ENCODE measurements around the gene HOXA13.

HOXA13 gene

GRCh38 chr7:27181795-27182275, 18.1 kb downstream of the HOXA13 start:
- no peak for DNase-seq (ENCODE audit: low read depth)

GRCh38 chr7:27180431-27181420, 19.2 kb downstream of the HOXA13 start:
- DNase-seq (ENCODE audit: low read depth) = no peak

- peak; percentile 48 for DNase-seq (ENCODE audit: low read depth)
Observed at GRCh38 chr7:27179503-27180430, 20.1 kb downstream of the HOXA13 start.

GRCh38 chr7:27179030-27179429, 20.9 kb downstream of the HOXA13 start:
- no peak for DNase-seq (ENCODE audit: low read depth)

GRCh38 chr7:27178366-27178765, 21.5 kb downstream of the HOXA13 start:
- DNase-seq (ENCODE audit: low read depth) = no peak

- no peak for DNase-seq (ENCODE audit: low read depth)
Observed at GRCh38 chr7:27177795-27178320, 22.0 kb downstream of the HOXA13 start.

GRCh38 chr7:27176962-27177794, 22.7 kb downstream of the HOXA13 start:
- no peak for DNase-seq (ENCODE audit: low read depth)

GRCh38 chr7:27176524-27176845, 23.4 kb downstream of the HOXA13 start:
- no peak for DNase-seq (ENCODE audit: low read depth)

- no peak for DNase-seq (ENCODE audit: low read depth)
Observed at GRCh38 chr7:27175626-27176523, 24.0 kb downstream of the HOXA13 start.

- no peak for DNase-seq (ENCODE audit: low read depth)
Observed at GRCh38 chr7:27174874-27175625, 24.8 kb downstream of the HOXA13 start.

- DNase-seq (ENCODE audit: low read depth) = no peak
Observed at GRCh38 chr7:27173956-27174873, 25.7 kb downstream of the HOXA13 start, which contains the start of gene HOXA10. HOXA10 (minus strand) TSS chr7:27174320; CDS start chr7:27174306, 14 bp downstream.

- no peak for DNase-seq (ENCODE audit: low read depth)
Observed at GRCh38 chr7:27173511-27173955, 26.4 kb downstream of the HOXA13 start.

- no peak for DNase-seq (ENCODE audit: low read depth)
Observed at GRCh38 chr7:27172823-27173510, 26.9 kb downstream of the HOXA13 start.

- DNase-seq (ENCODE audit: low read depth) = no peak
Observed at GRCh38 chr7:27172315-27172774, 27.5 kb downstream of the HOXA13 start.

GRCh38 chr7:27171637-27172314, 28.1 kb downstream of the HOXA13 start:
- DNase-seq (ENCODE audit: low read depth) = no peak

- DNase-seq (ENCODE audit: low read depth) = no peak
Observed at GRCh38 chr7:27171325-27171636, 28.6 kb downstream of the HOXA13 start.
